OCI-LY1 (cell line): Measurements from ENCODE around the gene SSPN.

Experiments used
- EZH2 ChIP-seq: fragments of 200-600 bp; sonication (generic), shearing (Covaris generic); IDR thresholded peaks from 2 replicates; pipeline ENCODE4 v1.8.0; 2017; ENCODE audit warnings: borderline replicate concordance, mixed run types, mild to moderate bottlenecking, antibody characterized with exemption, low read length, moderate library complexity, mixed read lengths
- TF ChIP-seq, protein P1 (sequence below): fragments of 200-600 bp; sonication (generic), shearing (Covaris generic); IDR thresholded peaks from 2 replicates; pipeline ENCODE4 v1.5.1; 2017; ENCODE audit warnings: mild to moderate bottlenecking, antibody characterized with exemption, low read length, moderate library complexity, mixed read lengths

DNA sequence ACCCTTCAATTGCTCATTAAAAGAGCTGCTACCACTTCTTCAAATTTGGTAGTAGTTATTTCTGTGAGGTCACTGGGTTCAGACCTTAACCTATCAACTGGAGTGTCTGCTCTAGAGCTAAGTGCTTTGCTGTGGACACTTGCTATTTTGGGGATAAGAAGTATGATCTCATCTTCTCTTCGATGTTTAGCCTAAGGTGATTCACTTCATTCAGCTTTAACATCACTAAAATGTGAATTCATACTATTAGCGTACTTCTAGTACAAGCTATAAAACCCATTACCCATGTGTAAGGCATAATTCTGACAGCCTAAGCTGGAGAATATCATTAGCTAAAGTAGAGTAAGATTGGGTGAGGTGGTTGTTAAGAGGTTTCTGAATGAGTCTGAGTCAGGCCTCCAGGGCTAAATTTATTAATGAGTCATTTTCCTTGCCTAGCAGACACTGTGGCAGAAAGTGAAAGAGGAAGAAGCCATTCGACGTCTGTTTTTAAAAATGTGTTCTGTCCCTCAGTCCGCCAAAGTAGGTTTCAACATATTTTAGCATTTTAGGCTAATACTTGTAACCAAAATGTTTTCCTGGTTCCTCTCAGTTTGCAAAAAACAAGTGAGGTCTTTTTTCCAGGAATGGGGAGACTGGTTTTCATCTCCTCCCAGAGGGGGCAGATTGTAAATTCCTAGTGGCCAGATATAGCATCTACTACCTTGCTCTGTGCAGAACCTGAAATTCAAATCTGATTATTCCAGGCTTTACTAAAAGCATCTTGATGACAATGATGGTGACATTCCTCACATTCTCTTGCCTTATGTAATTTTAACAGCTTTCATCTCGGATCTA lies 103.6 kb downstream of the SSPN start:
- TF ChIP-seq, protein P1, sequence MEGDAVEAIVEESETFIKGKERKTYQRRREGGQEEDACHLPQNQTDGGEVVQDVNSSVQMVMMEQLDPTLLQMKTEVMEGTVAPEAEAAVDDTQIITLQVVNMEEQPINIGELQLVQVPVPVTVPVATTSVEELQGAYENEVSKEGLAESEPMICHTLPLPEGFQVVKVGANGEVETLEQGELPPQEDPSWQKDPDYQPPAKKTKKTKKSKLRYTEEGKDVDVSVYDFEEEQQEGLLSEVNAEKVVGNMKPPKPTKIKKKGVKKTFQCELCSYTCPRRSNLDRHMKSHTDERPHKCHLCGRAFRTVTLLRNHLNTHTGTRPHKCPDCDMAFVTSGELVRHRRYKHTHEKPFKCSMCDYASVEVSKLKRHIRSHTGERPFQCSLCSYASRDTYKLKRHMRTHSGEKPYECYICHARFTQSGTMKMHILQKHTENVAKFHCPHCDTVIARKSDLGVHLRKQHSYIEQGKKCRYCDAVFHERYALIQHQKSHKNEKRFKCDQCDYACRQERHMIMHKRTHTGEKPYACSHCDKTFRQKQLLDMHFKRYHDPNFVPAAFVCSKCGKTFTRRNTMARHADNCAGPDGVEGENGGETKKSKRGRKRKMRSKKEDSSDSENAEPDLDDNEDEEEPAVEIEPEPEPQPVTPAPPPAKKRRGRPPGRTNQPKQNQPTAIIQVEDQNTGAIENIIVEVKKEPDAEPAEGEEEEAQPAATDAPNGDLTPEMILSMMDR = peak; percentile 23; the same call in 1 of the 2 replicates
- no peak for TF ChIP-seq EZH2
